ENCODE measurements around the gene CARD14. TPM values are rescaled to one million over a fixed set of nuclear protein-coding genes. Genes with fewer than 3 reads are reported as not detected.

Gene CARD14
- total RNA-seq, 4 donors from 2014 or later, result 0.14 to 0.75 (median 0.48) TPM; not detected in 1

GRCh38 chr17:80252871-80253270 is 83.0 kb downstream of the CARD14 start:
- Histone ChIP-seq H3K27ac (no peak overlapping the region), H3K4me3 (no peak overlapping the region), H3K36me3 (no peaks in the 10 kb centered on the region), H3K9me3 (no peaks in the 10 kb centered on the region), H3K27me3 (no peaks in the 10 kb centered on the region), H3K4me1 (peaks cover 4 to 32% (median 14%) of the 10 kb centered on the region in 4 donors)
- in situ Hi-C loops (cut with MboI; ENCODE audit: low pct_ligation_motif_present in 1 of 4, low pct_unique_long_range_greater_than_20kb in 1 of 4, low sequenced_read_pairs in 3 of 4), result no loop called here
- WGBS, 2 donors (ENCODE audit: low coverage in 1 of 2), result 42% methylated on average over 13 of the region's 13 CpGs; no CpG with 5 or more reads in 1 of the 2 donors
- TF ChIP-seq EP300 (IDR thresholded peaks at IDR 0.05; ENCODE audit: low read depth) (no peak), CTCF (IDR thresholded peaks at IDR 0.05) (peak; percentile 42 to 73 (median 64))
- DNase-seq, result peak; percentile 84
- intact Hi-C loops (cut with DNase I; ENCODE audit: low total_unique reads), result no loop called here

GRCh38 chr17:80253631-80254395 is 84.0 kb downstream of the CARD14 start:
- Histone ChIP-seq H3K27me3 (no peaks in the 10 kb centered on the region), H3K4me1 (peaks cover 4 to 39% (median 16%) of the 10 kb centered on the region in 4 donors), H3K27ac (peak overlapping the region; percentile 12 to 78 (median 69)), H3K4me3 (no peak overlapping the region), H3K36me3 (no peaks in the 10 kb centered on the region), H3K9me3 (no peaks in the 10 kb centered on the region)
- TF ChIP-seq POLR2A (IDR thresholded peaks at IDR 0.05) (no peak), POLR2AphosphoS5 (IDR thresholded peaks at IDR 0.05) (no peak), EP300 (IDR thresholded peaks at IDR 0.05; ENCODE audit: low read depth) (no peak), CTCF (IDR thresholded peaks at IDR 0.05) (no peak)
- in situ Hi-C loops (cut with MboI; ENCODE audit: low pct_ligation_motif_present in 1 of 4, low pct_unique_long_range_greater_than_20kb in 1 of 4, low sequenced_read_pairs in 3 of 4) (no loop called here), intact Hi-C loops (cut with DNase I; ENCODE audit: low total_unique reads) (no loop called here)
- 87 to 92% methylated on average over 2 to 21 of the region's 21 CpGs for whole genome bisulfite sequencing, 2 donors (ENCODE audit: low coverage in 1 of 2)
- no peak for DNase-seq

- DNase-seq, result peak; percentile 70
- peak overlapping the region; percentile 65 to 80 (median 76) for H3K27ac ChIP-seq
- no peak overlapping the region for H3K4me3 ChIP-seq
- no peaks in the 10 kb centered on the region for H3K27me3 ChIP-seq
- H3K36me3 ChIP-seq, result no peaks in the 10 kb centered on the region
- H3K4me1 ChIP-seq, result peaks cover 4 to 47% (median 17%) of the 10 kb centered on the region in 4 donors
- WGBS, 2 donors (ENCODE audit: low coverage in 1 of 2), result 32 to 51% methylated on average over 4 to 13 of the region's 13 CpGs
- TF ChIP-seq EP300 (IDR thresholded peaks at IDR 0.05; ENCODE audit: low read depth) (peak; percentile 73), POLR2A (IDR thresholded peaks at IDR 0.05) (no peak), POLR2AphosphoS5 (IDR thresholded peaks at IDR 0.05) (peak; percentile 64 to 69 (median 69)), CTCF (IDR thresholded peaks at IDR 0.05) (no peak)
- in situ Hi-C loops (cut with MboI; ENCODE audit: low pct_ligation_motif_present in 1 of 4, low pct_unique_long_range_greater_than_20kb in 1 of 4, low sequenced_read_pairs in 3 of 4) (no loop called here), intact Hi-C loops (cut with DNase I; ENCODE audit: low total_unique reads) (no loop called here)
- no peaks in the 10 kb centered on the region for H3K9me3 ChIP-seq
These were observed 84.8 kb downstream of the CARD14 start for GRCh38 chr17:80254396-80255251.

GRCh38 chr17:80256034-80256350 is 86.2 kb downstream of the CARD14 start:
- Histone ChIP-seq H3K36me3 (no peaks in the 10 kb centered on the region), H3K27ac (no peak overlapping the region), H3K9me3 (no peaks in the 10 kb centered on the region), H3K4me3 (no peak overlapping the region), H3K4me1 (peaks cover 4 to 51% (median 21%) of the 10 kb centered on the region in 4 donors), H3K27me3 (no peaks in the 10 kb centered on the region)
- intact Hi-C loops (cut with DNase I; ENCODE audit: low total_unique reads) (no loop called here), in situ Hi-C loops (cut with MboI; ENCODE audit: low pct_ligation_motif_present in 1 of 4, low pct_unique_long_range_greater_than_20kb in 1 of 4, low sequenced_read_pairs in 3 of 4) (no loop called here)
- DNase-seq, result no peak
- TF ChIP-seq CTCF (IDR thresholded peaks at IDR 0.05), result no peak
- TF ChIP-seq POLR2A (IDR thresholded peaks at IDR 0.05), result no peak
- TF ChIP-seq POLR2AphosphoS5 (IDR thresholded peaks at IDR 0.05), result no peak
- no peak for TF ChIP-seq EP300 (IDR thresholded peaks at IDR 0.05; ENCODE audit: low read depth)
- WGBS, 2 donors (ENCODE audit: low coverage in 1 of 2), result 93 to 98% methylated on average over 3 to 5 of the region's 5 CpGs
